Colonic mucosa (tissue), 4 donors: ENCODE data around the gene LRRC26. TPM values are rescaled to one million over a fixed set of nuclear protein-coding genes. Genes with fewer than 3 reads are reported as not detected.
"Not testable (repeated sequence)": the region's sequence is repeated elsewhere in the genome, so short reads cannot be mapped to it uniquely, and the experiment has no call there.

Source experiments
- DNase-seq: peaks from one replicate; pipeline ENCODE4 v3.0.0-alpha.2; 2020
- H3K27ac ChIP-seq: fragments of 200-600 bp; one replicate; pipeline ENCODE4 v1.8.0; 2021
- H3K27me3 ChIP-seq: fragments of 200-600 bp; one replicate; pipeline ENCODE4 v1.8.0; 2021
- H3K36me3 ChIP-seq: fragments of 200-600 bp; one replicate; pipeline ENCODE4 v1.8.0; 2021
- H3K4me1 ChIP-seq: fragments of 200-600 bp; one replicate; pipeline ENCODE4 v1.8.0; 2021; ENCODE audit warnings: mild to moderate bottlenecking
- H3K4me3 ChIP-seq: fragments of 200-600 bp; one replicate; pipeline ENCODE4 v1.8.0; 2021
- H3K9ac ChIP-seq, 2 donors: one replicate each; pipeline ENCODE4 v1.7.0; 2013; ENCODE audit warnings: control low read depth in 2 of 2, low read depth in 2 of 2, low read length in 2 of 2
- H3K9me3 ChIP-seq: fragments of 200-600 bp; one replicate; pipeline ENCODE4 v1.8.0; 2021
- CTCF ChIP-seq: fragments of 200-600 bp; IDR thresholded peaks from one replicate; pipeline ENCODE4 v1.8.0; 2022; ENCODE audit warnings: antibody characterized with exemption, mild to moderate bottlenecking
- intact Hi-C: fragments of 100-400 bp; cut with DNase I; formaldehyde crosslinking; loops from one replicate; pipeline ENCODE4 v1.14.1; 2022
- total RNA-seq, 2 donors: library from RNA; stranded (reverse); fragmentation: NEBNext Ultra II Directional in 1 of 2; extraction: Animal tissue kit (Norgen Biotek cat#: 25700) in 1 of 2; gene quantifications; one replicate each; pipeline ENCODE4 v1.2.1, GENCODE V29; 2021
- donor health status: healthy.
- donor health status: DM: no; HTN: no; CAD: no.
- donor health status: DM: no; HTN: no; CAD: no.

LRRC26 gene
- total RNA-seq, 2 donors from 2014 or later: 64.6 to 95.8 TPM

GRCh38 chr9:137136881-137137607, 32.8 kb downstream of the LRRC26 start:
- Histone ChIP-seq H3K9me3 (no peaks in the 10 kb centered on the region), H3K9ac (no peak overlapping the region), H3K36me3 (no peaks in the 10 kb centered on the region), H3K4me1 (no peaks in the 10 kb centered on the region), H3K4me3 (no peak overlapping the region), H3K27me3 (peaks cover 54% of the 10 kb centered on the region), H3K27ac (no peak overlapping the region)
- TF ChIP-seq CTCF: no peak
- no peak for DNase-seq
- intact Hi-C loops: no loop called here

DNA sequence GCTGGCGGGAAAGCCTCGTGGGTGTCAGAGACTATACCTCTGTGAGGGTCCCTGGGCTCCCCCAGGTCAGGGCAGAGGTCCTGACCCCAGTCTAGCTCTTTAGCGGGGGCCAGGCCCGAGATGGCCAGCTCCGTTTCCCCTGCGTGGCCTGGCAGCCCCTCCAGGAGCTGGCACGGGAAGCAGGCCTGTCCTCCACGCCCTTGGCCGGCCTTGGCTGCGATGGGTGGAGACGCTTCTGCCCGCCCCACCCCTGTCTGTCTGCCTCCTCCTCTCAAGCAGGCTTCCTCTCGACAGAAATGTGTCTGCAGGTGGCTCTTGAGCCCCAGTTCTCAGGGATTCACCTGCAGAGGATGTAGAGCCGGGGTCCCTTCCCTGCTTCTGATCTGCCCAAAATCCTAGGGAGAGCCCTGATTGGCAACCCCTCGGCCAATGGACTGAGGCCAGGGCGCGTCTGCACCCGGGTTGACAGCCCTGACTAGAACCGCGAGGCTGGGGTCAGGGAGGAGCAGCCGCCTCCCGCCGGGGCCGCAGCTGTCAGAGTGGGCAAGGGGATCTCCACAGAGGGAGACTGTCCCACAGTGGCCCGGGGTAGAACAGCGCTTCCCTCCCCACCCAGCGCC, 33.5 kb downstream of the LRRC26 start:
- intact Hi-C loops: no loop called here

GRCh38 chr9:137135154-137135553, 34.7 kb downstream of the LRRC26 start:
- H3K27ac ChIP-seq, H3K4me3 ChIP-seq, H3K9ac ChIP-seq, DNase-seq, H3K4me1 ChIP-seq, H3K36me3 ChIP-seq, intact Hi-C loops, H3K9me3 ChIP-seq: not testable (repeated sequence)
- peaks cover 40% of the 10 kb centered on the region for H3K27me3 ChIP-seq

More for the DNA sequence above, 33.5 kb downstream of the LRRC26 start:
- no peak for TF ChIP-seq CTCF
- H3K36me3 ChIP-seq: no peaks in the 10 kb centered on the region
- H3K9me3 ChIP-seq: no peaks in the 10 kb centered on the region
- H3K27ac ChIP-seq: no peak overlapping the region
- H3K4me3 ChIP-seq: no peak overlapping the region
- H3K4me1 ChIP-seq: no peaks in the 10 kb centered on the region
- peaks cover 48% of the 10 kb centered on the region for H3K27me3 ChIP-seq
- peak; percentile 49 for DNase-seq
- H3K9ac ChIP-seq: no peak overlapping the region

DNA sequence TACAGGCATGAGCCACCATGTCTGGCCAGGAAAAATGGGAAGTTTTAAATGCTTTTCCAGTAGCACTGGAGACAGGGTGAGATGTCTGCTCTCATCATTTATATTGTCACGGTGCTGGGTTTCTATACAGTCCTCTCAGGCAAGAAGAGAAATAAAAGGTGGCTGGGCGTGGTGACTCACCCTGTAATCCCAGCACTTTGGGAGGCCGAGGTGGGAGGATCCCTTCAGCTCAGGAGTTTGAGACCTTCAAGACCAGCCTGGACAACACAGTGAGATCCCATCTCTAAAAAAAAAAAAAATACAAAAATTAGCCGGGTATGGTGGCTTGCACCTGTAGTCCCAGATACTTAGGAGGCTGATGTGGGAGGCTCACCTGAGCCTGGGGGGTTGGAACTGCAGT, 35.7 kb downstream of the LRRC26 start:
- Histone ChIP-seq H3K27me3 (peaks cover 32% of the 10 kb centered on the region), H3K4me1 (no peaks in the 10 kb centered on the region)
- intact Hi-C loops: no loop called here

DNA sequence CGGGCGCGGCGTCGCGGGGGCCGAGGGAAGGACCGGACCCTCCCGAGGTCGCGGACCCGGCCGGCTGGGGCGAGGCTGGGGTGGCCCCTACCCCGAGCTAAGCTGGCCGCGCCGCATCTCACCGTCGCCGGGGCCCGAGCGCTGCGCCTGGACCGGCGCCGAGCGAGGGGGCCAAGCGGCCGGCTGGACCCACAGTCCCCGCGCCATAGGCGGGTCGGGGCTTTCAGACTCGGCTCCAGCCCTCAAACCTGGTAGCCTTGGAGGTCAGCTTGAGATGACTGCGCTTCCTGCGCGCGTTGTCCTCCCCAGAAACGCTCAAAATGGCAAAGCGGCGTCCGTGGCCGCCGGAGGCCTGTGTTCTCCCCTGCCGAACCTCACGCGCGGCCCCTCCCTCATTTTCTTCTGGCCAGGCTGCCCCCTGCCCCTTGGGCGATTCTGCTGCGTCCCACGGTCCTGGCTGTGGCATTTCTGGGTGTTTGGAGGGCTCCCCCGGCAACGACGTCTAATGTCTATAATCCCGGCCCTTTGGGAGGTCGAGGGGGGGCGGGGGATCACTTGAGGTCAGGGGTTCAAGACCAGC, 39.6 kb downstream of the LRRC26 start:
- H3K9me3 ChIP-seq: no peaks in the 10 kb centered on the region
- H3K27me3 ChIP-seq: no peaks in the 10 kb centered on the region

More for the DNA sequence above, 35.7 kb downstream of the LRRC26 start:
- Histone ChIP-seq H3K36me3 (no peaks in the 10 kb centered on the region), H3K27ac (no peak overlapping the region), H3K9ac (no peak overlapping the region), H3K9me3 (no peaks in the 10 kb centered on the region), H3K4me3 (no peak overlapping the region)
- no peak for DNase-seq
- TF ChIP-seq CTCF: no peak

More for the DNA sequence above, 39.6 kb downstream of the LRRC26 start:
- H3K4me3 ChIP-seq: peak overlapping the region; percentile 66
- H3K27ac ChIP-seq: peak overlapping the region; percentile 40
- H3K4me1 ChIP-seq: peaks cover 6% of the 10 kb centered on the region
- no peaks in the 10 kb centered on the region for H3K36me3 ChIP-seq
- DNase-seq: no peak
- no peak for TF ChIP-seq CTCF
- no peak overlapping the region for H3K9ac ChIP-seq
- intact Hi-C loops: no loop called here
